Upper lobe of left lung (tissue), 4 donors: ENCODE data around the gene ARL4D.

Experiments
- EP300 ChIP-seq, 4 donors: sonication (generic); formaldehyde crosslinking; IDR thresholded peaks; one replicate each; pipeline ENCODE4 v1.5.1; 2017; ENCODE audit warnings: antibody characterized with exemption in 4 of 4, control low read depth in 2 of 4
- POLR2AphosphoS5 ChIP-seq, 2 donors: sonication (generic); formaldehyde crosslinking; IDR thresholded peaks; one replicate each; pipeline ENCODE4 v1.5.1; 2017; ENCODE audit warnings: antibody characterized with exemption in 2 of 2
- TF ChIP-seq, protein P1 (sequence below), 6 experiments: fragments of 450-650 bp in 4 of 6; fragments of 200-600 bp in 2 of 6; sonication (generic) in 2 of 6; IDR thresholded peaks; one replicate each; pipeline ENCODE4 v1.5.1; 2016 to 2019; ENCODE audit warnings: antibody characterized with exemption in 6 of 6

DNA sequence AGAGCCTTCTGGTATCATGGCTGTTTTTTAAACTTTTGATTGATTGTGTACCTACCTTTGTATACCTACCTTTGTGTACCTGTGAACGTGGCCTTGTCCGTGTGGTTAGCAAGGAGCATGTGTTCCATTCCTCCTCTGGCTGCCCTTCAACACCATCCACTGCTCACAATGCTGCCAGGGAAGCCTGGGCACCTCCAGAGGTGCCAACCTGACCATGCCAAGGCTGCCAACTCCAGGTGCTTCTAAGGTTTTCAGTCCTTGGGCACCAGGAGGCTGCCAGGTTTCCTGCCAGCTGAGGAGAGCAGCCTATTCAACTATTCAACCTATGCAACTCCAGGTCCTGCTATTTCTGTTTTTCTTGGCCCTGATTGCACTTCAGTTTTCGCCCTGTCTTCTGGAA, 17.6 kb upstream of the ARL4D start:
- TF ChIP-seq, protein P1, sequence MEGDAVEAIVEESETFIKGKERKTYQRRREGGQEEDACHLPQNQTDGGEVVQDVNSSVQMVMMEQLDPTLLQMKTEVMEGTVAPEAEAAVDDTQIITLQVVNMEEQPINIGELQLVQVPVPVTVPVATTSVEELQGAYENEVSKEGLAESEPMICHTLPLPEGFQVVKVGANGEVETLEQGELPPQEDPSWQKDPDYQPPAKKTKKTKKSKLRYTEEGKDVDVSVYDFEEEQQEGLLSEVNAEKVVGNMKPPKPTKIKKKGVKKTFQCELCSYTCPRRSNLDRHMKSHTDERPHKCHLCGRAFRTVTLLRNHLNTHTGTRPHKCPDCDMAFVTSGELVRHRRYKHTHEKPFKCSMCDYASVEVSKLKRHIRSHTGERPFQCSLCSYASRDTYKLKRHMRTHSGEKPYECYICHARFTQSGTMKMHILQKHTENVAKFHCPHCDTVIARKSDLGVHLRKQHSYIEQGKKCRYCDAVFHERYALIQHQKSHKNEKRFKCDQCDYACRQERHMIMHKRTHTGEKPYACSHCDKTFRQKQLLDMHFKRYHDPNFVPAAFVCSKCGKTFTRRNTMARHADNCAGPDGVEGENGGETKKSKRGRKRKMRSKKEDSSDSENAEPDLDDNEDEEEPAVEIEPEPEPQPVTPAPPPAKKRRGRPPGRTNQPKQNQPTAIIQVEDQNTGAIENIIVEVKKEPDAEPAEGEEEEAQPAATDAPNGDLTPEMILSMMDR (IDR thresholded peaks at IDR 0.05): no peak
- TF ChIP-seq EP300 (IDR thresholded peaks at IDR 0.05) (no peak), POLR2AphosphoS5 (IDR thresholded peaks at IDR 0.05) (no peak)
